GM19452 (cell line): Measurements from ENCODE around the gene LY6G5B.

Experiments used
- ATAC-seq: cut with Tn5 transposase; IDR thresholded peaks from one replicate; pipeline ENCODE4 v1.9.1; 2021; ENCODE audit not compliant: unreplicated experiment

Gene LY6G5B

GRCh38 chr6:31669676-31670075, at the start of gene LY6G5B:
Gene LY6G5B (plus strand): TSS chr6:31669976. CDS start chr6:31670951, 975 bp downstream.
- no peak for ATAC-seq

GRCh38 chr6:31620586-31621319, 49.0 kb upstream of the LY6G5B start, which contains the start of gene PRRC2A:
Gene PRRC2A (plus strand): TSS chr6:31620715. CDS start chr6:31622790, 2,075 bp downstream.
- peak; percentile 52 for ATAC-seq

GRCh38 chr6:31621320-31621939, 48.3 kb upstream of the LY6G5B start:
- ATAC-seq = no peak

- no peak for ATAC-seq
Measured at GRCh38 chr6:31621991-31622390, 47.8 kb upstream of the LY6G5B start.

- ATAC-seq = no peak
Measured at GRCh38 chr6:31622684-31623091, 47.1 kb upstream of the LY6G5B start.

- no peak for ATAC-seq
Measured at GRCh38 chr6:31624070-31624469, 45.7 kb upstream of the LY6G5B start.

GRCh38 chr6:31626952-31627351, 42.8 kb upstream of the LY6G5B start:
- ATAC-seq = no peak

GRCh38 chr6:31627690-31628287, 42.0 kb upstream of the LY6G5B start:
- no peak for ATAC-seq

- ATAC-seq = no peak
Measured at GRCh38 chr6:31629014-31629413, 40.8 kb upstream of the LY6G5B start.

GRCh38 chr6:31630177-31630934, 39.4 kb upstream of the LY6G5B start:
- ATAC-seq = no peak

GRCh38 chr6:31631209-31631608, 38.6 kb upstream of the LY6G5B start:
- ATAC-seq = no peak

- no peak for ATAC-seq
Measured at GRCh38 chr6:31631681-31632278, 38.0 kb upstream of the LY6G5B start.

GRCh38 chr6:31632279-31632946, 37.4 kb upstream of the LY6G5B start:
- ATAC-seq = no peak

GRCh38 chr6:31633447-31633846, 36.3 kb upstream of the LY6G5B start:
- ATAC-seq = no peak

- ATAC-seq = no peak
Measured at GRCh38 chr6:31634131-31634530, 35.6 kb upstream of the LY6G5B start.

GRCh38 chr6:31634969-31635575, 34.7 kb upstream of the LY6G5B start:
- no peak for ATAC-seq

- ATAC-seq = no peak
Measured at GRCh38 chr6:31636698-31637596, 32.8 kb upstream of the LY6G5B start.

GRCh38 chr6:31639043-31639442, 30.7 kb upstream of the LY6G5B start:
- no peak for ATAC-seq

GRCh38 chr6:31639449-31639861, 30.3 kb upstream of the LY6G5B start:
- no peak for ATAC-seq
